AG09319 (cell line): ENCODE data around the gene CCDC197.
A peak's percentile ranks its signal among the peaks of the same experiment; 100 is the strongest.

ENCODE experiments used
- DNase-seq: peaks from one replicate; pipeline ENCODE4 v3.0.0-alpha.2; 2010; ENCODE audit warnings: low read depth; ENCODE audit errors: extremely low read depth
- TF ChIP-seq, protein P1 (sequence below): IDR thresholded peaks from 2 replicates; pipeline ENCODE4 v1.5.1; 2011; ENCODE audit warnings: low read depth, mild to moderate bottlenecking, inconsistent platforms, low read length, moderate library complexity

The CCDC197 gene

DNA sequence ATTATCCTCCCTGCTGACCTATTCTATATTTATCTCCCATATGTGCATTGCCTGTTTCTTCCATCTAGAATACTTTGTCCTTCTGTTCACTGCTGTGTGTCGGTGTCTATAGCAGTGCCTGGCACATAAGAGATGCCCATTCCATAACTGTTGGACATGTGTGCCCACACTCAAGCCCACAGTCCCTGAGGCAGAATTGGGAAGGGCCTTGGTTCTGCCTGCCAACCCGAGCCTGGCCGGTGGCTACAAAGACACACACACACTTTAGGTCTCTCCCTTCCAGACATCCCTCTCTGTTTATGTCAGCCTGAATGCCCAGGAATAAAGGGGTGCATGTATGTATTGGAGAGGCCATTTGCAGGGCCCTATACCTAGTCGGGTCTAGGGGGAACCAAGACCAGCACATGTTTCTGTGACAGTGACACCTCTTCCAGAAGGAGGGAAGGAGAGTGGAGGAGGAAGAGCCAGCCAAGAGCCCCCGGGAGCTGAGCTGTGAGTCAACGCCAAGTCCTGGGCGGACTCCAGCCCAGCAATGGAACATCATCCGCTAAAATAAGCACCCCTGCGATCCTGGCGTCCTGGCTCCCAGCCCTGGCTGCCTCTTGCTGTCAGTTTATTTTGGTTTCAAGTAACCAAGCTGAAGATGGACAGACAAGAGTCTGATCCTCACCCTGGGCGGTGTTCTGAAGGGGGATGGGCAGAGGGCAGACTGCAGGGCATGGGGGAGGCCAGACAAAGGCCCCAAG is 16.5 kb upstream of the CCDC197 start:
- TF ChIP-seq, protein P1, sequence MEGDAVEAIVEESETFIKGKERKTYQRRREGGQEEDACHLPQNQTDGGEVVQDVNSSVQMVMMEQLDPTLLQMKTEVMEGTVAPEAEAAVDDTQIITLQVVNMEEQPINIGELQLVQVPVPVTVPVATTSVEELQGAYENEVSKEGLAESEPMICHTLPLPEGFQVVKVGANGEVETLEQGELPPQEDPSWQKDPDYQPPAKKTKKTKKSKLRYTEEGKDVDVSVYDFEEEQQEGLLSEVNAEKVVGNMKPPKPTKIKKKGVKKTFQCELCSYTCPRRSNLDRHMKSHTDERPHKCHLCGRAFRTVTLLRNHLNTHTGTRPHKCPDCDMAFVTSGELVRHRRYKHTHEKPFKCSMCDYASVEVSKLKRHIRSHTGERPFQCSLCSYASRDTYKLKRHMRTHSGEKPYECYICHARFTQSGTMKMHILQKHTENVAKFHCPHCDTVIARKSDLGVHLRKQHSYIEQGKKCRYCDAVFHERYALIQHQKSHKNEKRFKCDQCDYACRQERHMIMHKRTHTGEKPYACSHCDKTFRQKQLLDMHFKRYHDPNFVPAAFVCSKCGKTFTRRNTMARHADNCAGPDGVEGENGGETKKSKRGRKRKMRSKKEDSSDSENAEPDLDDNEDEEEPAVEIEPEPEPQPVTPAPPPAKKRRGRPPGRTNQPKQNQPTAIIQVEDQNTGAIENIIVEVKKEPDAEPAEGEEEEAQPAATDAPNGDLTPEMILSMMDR: no peak
- DNase-seq: no peak

DNA sequence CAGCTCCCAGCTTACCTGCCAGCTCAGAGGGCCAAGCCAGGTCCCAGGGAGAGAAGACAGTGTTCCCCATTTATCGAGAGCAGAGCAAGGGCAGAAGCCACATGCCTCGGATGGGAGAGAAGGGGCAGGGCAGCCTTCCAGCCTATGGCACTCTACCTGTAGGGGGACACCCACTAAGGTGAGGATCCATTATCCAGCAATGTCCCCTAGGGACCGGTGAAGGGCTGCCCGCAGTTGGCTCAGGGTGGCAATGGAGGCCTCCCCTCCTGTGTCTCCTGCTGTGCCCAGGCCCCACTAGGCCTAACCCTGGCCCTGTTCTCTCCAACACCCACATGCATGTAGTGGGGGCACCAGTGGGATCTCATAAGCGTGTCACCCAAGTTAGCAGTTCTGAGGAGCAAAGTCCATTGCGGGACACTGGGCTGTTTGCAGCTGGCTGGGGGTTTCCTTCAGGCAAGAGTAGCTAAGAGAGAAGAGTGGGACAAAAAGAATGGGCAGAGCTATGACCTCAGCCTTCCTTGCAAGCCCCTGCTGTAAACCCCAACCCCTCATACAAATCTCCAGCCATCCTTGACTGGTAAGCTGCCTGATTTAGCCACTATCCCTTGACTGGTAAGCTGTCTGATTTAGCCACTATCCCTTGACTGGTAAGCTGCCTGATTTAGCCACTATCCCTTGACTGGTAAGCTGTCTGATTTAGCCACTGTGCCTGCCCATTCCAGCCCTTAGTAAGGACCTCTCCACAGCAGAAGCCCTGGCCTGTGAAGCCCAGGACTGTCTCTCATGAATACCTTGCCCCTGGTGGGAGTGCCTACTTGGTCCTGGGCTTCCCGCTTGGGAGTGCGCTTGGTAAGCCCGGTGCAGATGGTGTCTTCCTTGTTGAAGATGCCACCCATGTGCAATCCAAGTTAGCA is 15.5 kb upstream of the CCDC197 start:
- TF ChIP-seq, protein P1: no peak
- no peak for DNase-seq

DNA sequence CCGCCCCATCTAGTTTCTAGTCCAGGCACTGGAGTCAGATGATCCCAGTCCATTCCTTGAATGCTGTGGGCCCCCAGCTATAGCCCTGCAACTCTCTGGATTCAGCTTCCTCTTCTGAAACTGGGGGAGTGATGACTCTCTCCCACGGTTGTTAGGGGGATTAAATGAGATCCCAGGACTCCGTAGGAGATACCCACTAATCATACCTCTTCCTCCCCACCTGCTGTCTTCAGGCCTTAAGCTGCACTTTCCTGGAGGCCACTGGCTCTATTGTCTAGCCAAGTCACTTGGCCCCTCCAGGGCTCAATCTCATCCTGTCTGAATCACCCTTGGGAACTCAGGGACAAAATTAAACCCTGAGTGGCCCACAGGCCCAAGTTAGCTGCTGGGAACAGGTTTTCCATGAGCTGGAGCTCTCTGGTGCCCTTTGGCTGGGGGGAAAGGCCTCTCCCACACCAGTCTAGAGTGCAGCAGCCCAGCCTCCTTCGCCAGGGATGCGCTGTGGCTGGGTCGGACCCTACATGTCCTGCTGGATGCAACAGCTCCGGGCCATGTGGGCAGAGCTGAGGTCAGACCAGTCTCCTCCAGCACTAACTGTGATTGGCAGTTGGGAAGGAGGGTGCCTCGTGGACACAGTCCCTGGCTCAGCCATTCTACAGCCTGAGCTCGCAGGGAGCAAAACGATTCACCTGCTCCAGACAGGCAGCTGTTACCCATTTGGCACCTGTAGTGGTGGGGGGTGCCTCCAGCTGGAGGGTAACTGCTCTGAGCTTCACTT is 14.7 kb upstream of the CCDC197 start:
- no peak for DNase-seq
- TF ChIP-seq, protein P1: no peak

DNA sequence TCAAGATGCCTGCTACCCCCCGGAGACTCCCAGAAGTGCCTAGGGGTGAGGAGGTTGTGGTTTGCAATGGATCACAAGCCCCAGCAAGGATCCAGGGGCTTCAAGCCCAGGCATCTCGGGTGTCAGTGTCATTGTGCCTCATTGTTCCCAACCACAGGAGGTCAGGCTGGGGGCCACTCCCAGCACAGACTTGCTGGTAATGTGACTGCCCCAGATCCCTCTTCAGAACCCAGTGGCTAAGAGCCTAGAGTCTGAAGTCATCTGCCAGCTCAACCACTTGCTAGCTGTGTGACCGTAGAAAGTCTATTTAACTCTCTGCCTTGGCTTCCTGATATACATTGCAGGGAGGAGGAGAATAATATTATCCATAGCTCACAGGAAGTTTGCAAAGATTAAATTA is 13.0 kb upstream of the CCDC197 start:
- TF ChIP-seq, protein P1: no peak
- no peak for DNase-seq

DNA sequence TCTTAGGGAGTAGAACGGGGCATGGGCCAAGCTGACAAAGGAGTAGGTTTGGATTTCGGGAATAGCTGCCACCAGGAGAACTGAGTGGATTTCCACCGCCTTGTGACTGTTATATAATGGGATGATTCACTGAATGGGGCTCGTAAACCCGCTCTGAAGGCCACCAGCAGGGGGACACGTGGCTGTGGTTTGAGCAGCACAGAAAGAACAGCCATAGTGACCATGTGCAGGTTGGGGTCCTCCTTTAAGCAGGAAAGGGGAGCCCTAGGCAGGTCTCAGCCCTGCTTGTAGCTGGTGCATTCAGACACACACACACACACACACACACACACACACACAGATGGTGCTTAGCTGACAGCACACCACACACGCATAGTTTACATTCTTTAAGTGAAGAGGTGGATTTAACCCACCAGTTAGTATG is 12.1 kb upstream of the CCDC197 start:
- DNase-seq: peak; percentile 40
- TF ChIP-seq, protein P1: peak; percentile 46

DNA sequence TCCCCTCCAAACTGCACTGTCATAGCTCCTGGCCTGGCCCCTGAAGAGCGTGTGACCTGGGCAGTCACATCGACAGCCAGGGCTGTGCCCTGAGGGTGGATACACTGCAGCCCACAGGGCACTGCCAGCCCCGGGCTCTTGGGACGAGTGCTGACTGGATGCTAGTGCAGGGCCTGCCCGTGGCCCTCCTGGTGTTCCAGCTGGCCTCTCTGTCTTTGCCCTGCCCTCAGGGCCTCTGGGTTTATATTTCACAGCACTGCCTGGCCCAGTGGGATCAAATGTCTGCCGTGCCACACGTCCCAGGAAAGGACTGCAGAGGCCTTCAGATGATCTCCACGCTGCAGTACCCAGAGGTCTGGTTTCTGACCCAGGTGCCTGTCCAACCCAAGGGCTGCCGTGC is 10.1 kb upstream of the CCDC197 start:
- TF ChIP-seq, protein P1: no peak
- no peak for DNase-seq

DNA sequence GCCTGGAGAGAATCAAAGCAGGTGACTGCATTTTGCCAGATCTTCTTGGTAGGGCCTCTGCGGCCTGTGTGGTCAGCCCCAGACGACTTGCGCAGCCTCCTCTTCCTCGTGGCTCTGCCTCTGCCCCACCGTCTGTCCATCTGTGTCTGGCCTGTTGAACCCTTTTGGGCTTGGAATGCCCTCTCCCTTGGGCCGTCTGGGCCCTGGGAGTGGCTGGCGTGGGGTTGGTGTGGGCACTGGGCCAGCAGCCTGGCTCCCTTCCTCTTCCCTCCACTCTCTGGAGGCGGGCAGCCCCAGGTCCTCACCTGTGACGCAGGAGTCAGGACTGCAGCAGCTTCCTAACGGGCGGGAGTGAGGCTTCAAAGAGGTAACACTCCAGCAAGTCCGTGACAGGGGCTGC is 9.7 kb upstream of the CCDC197 start:
- TF ChIP-seq, protein P1: no peak
- no peak for DNase-seq
